GM23338 (cell line): ENCODE data around the gene SH2D4B. TPM values are rescaled to one million over a fixed set of nuclear protein-coding genes. Genes with fewer than 3 reads are reported as not detected.

Experiments used
- ATAC-seq: fragments of 200-7000 bp; cut with Tn5 transposase; 3 replicates; pipeline ENCODE4 v1.9.1; 2020
- DNase-seq: peaks from one replicate; pipeline ENCODE4 v3.0.0-alpha.2; 2015; ENCODE audit warnings: low spot score
- H2AFZ ChIP-seq: fragments of 200-600 bp; sonication (generic); 2 replicates; pipeline ENCODE4 v1.8.0; 2016; ENCODE audit warnings: antibody characterized with exemption, mild to moderate bottlenecking, moderate library complexity
- H3F3A ChIP-seq: fragments of 200-600 bp; sonication (generic); replicated peaks from 2 replicates; pipeline ENCODE4 v1.8.0; 2017; ENCODE audit warnings: antibody characterized with exemption, mixed run types, low read depth
- H3K27ac ChIP-seq: fragments of 200-600 bp; sonication (generic); 2 replicates; pipeline ENCODE4 v1.6.1; 2016; ENCODE audit warnings: low read depth
- H3K27me3 ChIP-seq: fragments of 200-600 bp; sonication (generic); 2 replicates; pipeline ENCODE4 v1.8.0; 2016; ENCODE audit warnings: mild to moderate bottlenecking, mixed run types, moderate library complexity; ENCODE audit not compliant: insufficient read depth
- H3K36me3 ChIP-seq: fragments of 200-600 bp; sonication (generic); 2 replicates; pipeline ENCODE4 v1.8.0; 2016; ENCODE audit warnings: mild to moderate bottlenecking; ENCODE audit not compliant: insufficient read depth
- H3K4me1 ChIP-seq: fragments of 200-600 bp; sonication (generic); 2 replicates; pipeline ENCODE4 v1.8.0; 2016; ENCODE audit warnings: mild to moderate bottlenecking, moderate library complexity; ENCODE audit not compliant: insufficient read depth
- H3K4me2 ChIP-seq: fragments of 200-600 bp; sonication (generic); 2 replicates; pipeline ENCODE4 v1.7.1; 2017; ENCODE audit warnings: mixed run types
- H3K4me3 ChIP-seq: fragments of 200-600 bp; sonication (generic); 2 replicates; pipeline ENCODE4 v1.6.1; 2016; ENCODE audit warnings: mixed run types
- H3K79me2 ChIP-seq: fragments of 200-600 bp; sonication (generic); replicated peaks from 2 replicates; pipeline ENCODE4 v1.8.0; 2017; ENCODE audit warnings: mild to moderate bottlenecking; ENCODE audit not compliant: insufficient read depth
- H3K9me2 ChIP-seq: fragments of 200-600 bp; sonication (generic); 2 replicates; pipeline ENCODE4 v1.8.0; 2017; ENCODE audit not compliant: insufficient read depth
- H4K20me1 ChIP-seq: fragments of 200-600 bp; sonication (generic); replicated peaks from 2 replicates; pipeline ENCODE4 v1.8.0; 2017; ENCODE audit warnings: mild to moderate bottlenecking; ENCODE audit not compliant: insufficient read depth
- H3K27ac Mint-ChIP-seq: 2 replicates; pipeline ENCODE4 v1.8.0; 2020; ENCODE audit warnings: inconsistent platforms, mild to moderate bottlenecking, moderate library complexity, mixed read lengths
- H3K27me3 Mint-ChIP-seq: 3 replicates; pipeline ENCODE4 v1.8.0; 2022; ENCODE audit warnings: low read depth, mild to moderate bottlenecking, moderate library complexity, mixed read lengths, inconsistent platforms; ENCODE audit not compliant: insufficient read depth, poor library complexity
- H3K36me3 Mint-ChIP-seq: 3 replicates; pipeline ENCODE4 v1.8.0; 2021; ENCODE audit warnings: low read depth, mild to moderate bottlenecking, inconsistent platforms, moderate library complexity, mixed read lengths
- H3K4me1 Mint-ChIP-seq: 3 replicates; pipeline ENCODE4 v1.8.0; 2020; ENCODE audit warnings: mild to moderate bottlenecking, inconsistent platforms, mixed read lengths
- H3K4me3 Mint-ChIP-seq: 3 replicates; pipeline ENCODE4 v1.8.0; 2021; ENCODE audit warnings: moderate library complexity, mild to moderate bottlenecking, inconsistent platforms, mixed read lengths
- H3K9me3 Mint-ChIP-seq: 3 replicates; pipeline ENCODE4 v1.8.0; 2020; ENCODE audit warnings: moderate library complexity, mild to moderate bottlenecking, inconsistent platforms, mixed read lengths
- ETS1 ChIP-seq: IDR thresholded peaks from 2 replicates; pipeline ENCODE4 v1.6.1; 2016; ENCODE audit warnings: antibody characterized with exemption
- EZH2 ChIP-seq: fragments of 200-600 bp; sonication (generic); IDR thresholded peaks from one replicate; pipeline ENCODE4 v1.8.0; 2017; ENCODE audit warnings: antibody characterized with exemption, mild to moderate bottlenecking, low read depth; ENCODE audit not compliant: unreplicated experiment
- EZH2phosphoT487 ChIP-seq: fragments of 200-600 bp; sonication (generic); IDR thresholded peaks from one replicate; pipeline ENCODE4 v1.8.1; 2018; ENCODE audit warnings: antibody characterized with exemption; ENCODE audit not compliant: unreplicated experiment
- polyA plus RNA-seq: library from polyadenylated mRNA; unstranded; fragments of >200 nt; fragmentation: Nextera tagmentation; extraction: Ambion mirVana; gene quantifications from 2 replicates; pipeline ENCODE4 v1.2.1, GENCODE V29; 2016
- total RNA-seq: library from RNA; depleted of rRNA; stranded (reverse); fragments of >200 nt; shearing (Covaris generic); gene quantifications from 2 replicates; pipeline ENCODE4 v1.2.3, GENCODE V29; 2014
- TF ChIP-seq, protein P1 (sequence below): fragments of 250-450 bp; sonication (Bioruptor Pico); IDR thresholded peaks from 2 replicates; pipeline ENCODE4 v1.5.0; 2020; ENCODE audit warnings: mild to moderate bottlenecking, moderate library complexity

The SH2D4B gene
- total and polyA plus RNA-seq, 2 experiments from 2014 or later, result 0.08 TPM; not detected in 1

DNA sequence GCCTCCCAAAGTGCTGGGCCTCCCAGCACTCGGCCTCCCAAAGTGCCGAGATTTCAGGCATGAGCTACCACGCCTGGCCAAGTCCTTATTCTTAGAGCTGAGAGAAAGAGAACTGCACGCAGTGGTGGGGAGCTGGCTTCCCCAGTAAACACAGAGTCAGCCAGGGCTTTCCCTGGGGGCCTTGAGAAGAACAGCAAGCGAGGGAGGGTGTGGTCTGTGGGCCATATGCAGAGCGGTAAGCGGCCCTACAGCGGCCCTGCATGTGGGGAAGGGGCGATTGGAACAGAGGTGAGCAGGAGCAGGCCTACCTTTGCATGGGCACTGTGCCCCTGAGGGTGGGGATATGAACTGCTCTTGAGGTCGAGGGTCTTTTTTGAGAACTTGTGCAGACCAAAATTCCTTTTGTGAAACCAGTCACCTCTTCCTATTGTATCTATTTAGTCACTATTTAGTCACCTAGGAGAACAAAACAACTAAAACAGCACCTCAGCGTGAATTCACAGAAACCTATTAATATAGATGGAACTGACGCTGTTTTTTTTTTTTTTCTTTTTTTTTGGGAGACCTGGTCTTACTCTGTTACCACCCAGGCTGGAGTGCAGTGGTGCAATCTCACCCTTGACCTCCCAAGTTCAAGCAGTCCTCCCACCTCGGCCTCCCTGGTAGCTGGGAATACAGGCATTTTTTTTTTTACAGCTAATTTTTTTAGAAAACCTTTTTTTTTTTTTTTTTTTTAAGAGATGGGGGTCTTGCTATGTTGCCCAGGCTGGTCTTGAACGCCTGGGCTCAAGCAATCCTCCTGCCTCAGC lies 36.9 kb upstream of the SH2D4B start:
- DNase-seq (peak; percentile 48), ATAC-seq (peak; percentile 17)
- H3F3A ChIP-seq, result no peaks in the 10 kb centered on the region
- peaks cover 13% of the 10 kb centered on the region; the same call in 1 of the 2 replicates for H3K4me1 ChIP-seq
- no peaks in the 10 kb centered on the region for H3K9me2 ChIP-seq
- no peak overlapping the region; the same call in 2 of the 3 replicates for H3K4me3 Mint-ChIP-seq
- no peak overlapping the region for H2AFZ ChIP-seq
- peaks cover 56% of the 10 kb centered on the region for H3K4me1 Mint-ChIP-seq
- H3K27me3 Mint-ChIP-seq, result peaks cover 10% of the 10 kb centered on the region
- H3K27ac Mint-ChIP-seq, result no peak overlapping the region
- H3K9me3 Mint-ChIP-seq, result no peaks in the 10 kb centered on the region; the same call in 2 of the 3 replicates
- H3K4me2 ChIP-seq, result no peak overlapping the region
- no peaks in the 10 kb centered on the region for H3K27me3 ChIP-seq
- no peaks in the 10 kb centered on the region for H3K36me3 ChIP-seq
- H4K20me1 ChIP-seq, result peaks cover 14% of the 10 kb centered on the region
- H3K36me3 Mint-ChIP-seq, result 0 out of 3 replicates have a peak, but pooled peaks cover 7% of the 10 kb centered on the region
- H3K27ac ChIP-seq, result no peak overlapping the region
- peaks cover 78% of the 10 kb centered on the region for H3K79me2 ChIP-seq
- H3K4me3 ChIP-seq, result no peak overlapping the region
- no peak for TF ChIP-seq EZH2
- no peak for TF ChIP-seq EZH2phosphoT487
- TF ChIP-seq, protein P1, sequence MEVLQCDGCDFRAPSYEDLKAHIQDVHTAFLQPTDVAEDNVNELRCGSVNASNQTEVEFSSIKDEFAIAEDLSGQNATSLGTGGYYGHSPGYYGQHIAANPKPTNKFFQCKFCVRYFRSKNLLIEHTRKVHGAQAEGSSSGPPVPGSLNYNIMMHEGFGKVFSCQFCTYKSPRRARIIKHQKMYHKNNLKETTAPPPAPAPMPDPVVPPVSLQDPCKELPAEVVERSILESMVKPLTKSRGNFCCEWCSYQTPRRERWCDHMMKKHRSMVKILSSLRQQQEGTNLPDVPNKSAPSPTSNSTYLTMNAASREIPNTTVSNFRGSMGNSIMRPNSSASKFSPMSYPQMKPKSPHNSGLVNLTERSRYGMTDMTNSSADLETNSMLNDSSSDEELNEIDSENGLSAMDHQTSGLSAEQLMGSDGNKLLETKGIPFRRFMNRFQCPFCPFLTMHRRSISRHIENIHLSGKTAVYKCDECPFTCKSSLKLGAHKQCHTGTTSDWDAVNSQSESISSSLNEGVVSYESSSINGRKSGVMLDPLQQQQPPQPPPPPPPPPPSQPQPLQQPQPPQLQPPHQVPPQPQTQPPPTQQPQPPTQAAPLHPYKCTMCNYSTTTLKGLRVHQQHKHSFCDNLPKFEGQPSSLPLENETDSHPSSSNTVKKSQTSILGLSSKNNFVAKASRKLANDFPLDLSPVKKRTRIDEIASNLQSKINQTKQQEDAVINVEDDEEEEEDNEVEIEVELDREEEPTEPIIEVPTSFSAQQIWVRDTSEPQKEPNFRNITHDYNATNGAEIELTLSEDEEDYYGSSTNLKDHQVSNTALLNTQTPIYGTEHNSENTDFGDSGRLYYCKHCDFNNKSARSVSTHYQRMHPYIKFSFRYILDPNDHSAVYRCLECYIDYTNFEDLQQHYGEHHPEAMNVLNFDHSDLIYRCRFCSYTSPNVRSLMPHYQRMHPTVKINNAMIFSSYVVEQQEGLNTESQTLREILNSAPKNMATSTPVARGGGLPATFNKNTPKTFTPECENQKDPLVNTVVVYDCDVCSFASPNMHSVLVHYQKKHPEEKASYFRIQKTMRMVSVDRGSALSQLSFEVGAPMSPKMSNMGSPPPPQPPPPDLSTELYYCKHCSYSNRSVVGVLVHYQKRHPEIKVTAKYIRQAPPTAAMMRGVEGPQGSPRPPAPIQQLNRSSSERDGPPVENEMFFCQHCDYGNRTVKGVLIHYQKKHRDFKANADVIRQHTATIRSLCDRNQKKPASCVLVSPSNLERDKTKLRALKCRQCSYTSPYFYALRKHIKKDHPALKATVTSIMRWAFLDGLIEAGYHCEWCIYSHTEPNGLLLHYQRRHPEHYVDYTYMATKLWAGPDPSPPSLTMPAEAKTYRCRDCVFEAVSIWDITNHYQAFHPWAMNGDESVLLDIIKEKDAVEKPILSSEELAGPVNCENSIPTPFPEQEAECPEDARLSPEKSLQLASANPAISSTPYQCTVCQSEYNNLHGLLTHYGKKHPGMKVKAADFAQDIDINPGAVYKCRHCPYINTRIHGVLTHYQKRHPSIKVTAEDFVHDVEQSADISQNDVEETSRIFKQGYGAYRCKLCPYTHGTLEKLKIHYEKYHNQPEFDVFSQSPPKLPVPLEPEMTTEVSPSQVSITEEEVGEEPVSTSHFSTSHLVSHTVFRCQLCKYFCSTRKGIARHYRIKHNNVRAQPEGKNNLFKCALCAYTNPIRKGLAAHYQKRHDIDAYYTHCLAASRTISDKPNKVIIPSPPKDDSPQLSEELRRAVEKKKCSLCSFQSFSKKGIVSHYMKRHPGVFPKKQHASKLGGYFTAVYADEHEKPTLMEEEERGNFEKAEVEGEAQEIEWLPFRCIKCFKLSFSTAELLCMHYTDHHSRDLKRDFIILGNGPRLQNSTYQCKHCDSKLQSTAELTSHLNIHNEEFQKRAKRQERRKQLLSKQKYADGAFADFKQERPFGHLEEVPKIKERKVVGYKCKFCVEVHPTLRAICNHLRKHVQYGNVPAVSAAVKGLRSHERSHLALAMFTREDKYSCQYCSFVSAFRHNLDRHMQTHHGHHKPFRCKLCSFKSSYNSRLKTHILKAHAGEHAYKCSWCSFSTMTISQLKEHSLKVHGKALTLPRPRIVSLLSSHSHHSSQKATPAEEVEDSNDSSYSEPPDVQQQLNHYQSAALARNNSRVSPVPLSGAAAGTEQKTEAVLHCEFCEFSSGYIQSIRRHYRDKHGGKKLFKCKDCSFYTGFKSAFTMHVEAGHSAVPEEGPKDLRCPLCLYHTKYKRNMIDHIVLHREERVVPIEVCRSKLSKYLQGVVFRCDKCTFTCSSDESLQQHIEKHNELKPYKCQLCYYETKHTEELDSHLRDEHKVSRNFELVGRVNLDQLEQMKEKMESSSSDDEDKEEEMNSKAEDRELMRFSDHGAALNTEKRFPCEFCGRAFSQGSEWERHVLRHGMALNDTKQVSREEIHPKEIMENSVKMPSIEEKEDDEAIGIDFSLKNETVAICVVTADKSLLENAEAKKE (CRISPR knock-in tag), result no peak
- TF ChIP-seq ETS1, result no peak
